Measurements from ENCODE around the gene CAGE1.

GRCh38 chr6:7304821-7305220, 84.7 kb downstream of the CAGE1 start:
- TF ChIP-seq CTCF (conservative IDR thresholded peaks at IDR 0.05; ENCODE audit: low read depth in 2 of 2) (no peak), EZH2 (IDR thresholded peaks at IDR 0.05; ENCODE audit: low read depth, unreplicated experiment) (no peak), JUNB (IDR thresholded peaks at IDR 0.05; ENCODE audit: unreplicated experiment) (no peak), ETS1 (IDR thresholded peaks at IDR 0.05) (no peak), EZH2phosphoT487 (IDR thresholded peaks at IDR 0.05; ENCODE audit: unreplicated experiment) (no peak), CREB1 (CRISPR knock-in tag; IDR thresholded peaks at IDR 0.05; ENCODE audit: low read depth) (no peak), POLR2AphosphoS5 (IDR thresholded peaks at IDR 0.05; ENCODE audit: low read depth) (no peak), REST (IDR thresholded peaks at IDR 0.05; ENCODE audit: unreplicated experiment) (no peak), ZNF331 (CRISPR knock-in tag; IDR thresholded peaks at IDR 0.05; ENCODE audit: low read depth) (no peak), ZNF114 (CRISPR knock-in tag; IDR thresholded peaks at IDR 0.05) (no peak), STAT1 (IDR thresholded peaks at IDR 0.05; ENCODE audit: unreplicated experiment) (no peak), ZNF462 (CRISPR knock-in tag; IDR thresholded peaks at IDR 0.05) (no peak)
